NCI-H226 (cell line): Measurements from ENCODE around the gene CHST12.
"Not testable (repeated sequence)": the region's sequence is repeated elsewhere in the genome, so short reads cannot be mapped to it uniquely, and the experiment has no call there.

ENCODE experiments used
- DNase-seq: peaks from one replicate; pipeline ENCODE4 v3.0.0-alpha.2; 2015

Gene CHST12

DNA sequence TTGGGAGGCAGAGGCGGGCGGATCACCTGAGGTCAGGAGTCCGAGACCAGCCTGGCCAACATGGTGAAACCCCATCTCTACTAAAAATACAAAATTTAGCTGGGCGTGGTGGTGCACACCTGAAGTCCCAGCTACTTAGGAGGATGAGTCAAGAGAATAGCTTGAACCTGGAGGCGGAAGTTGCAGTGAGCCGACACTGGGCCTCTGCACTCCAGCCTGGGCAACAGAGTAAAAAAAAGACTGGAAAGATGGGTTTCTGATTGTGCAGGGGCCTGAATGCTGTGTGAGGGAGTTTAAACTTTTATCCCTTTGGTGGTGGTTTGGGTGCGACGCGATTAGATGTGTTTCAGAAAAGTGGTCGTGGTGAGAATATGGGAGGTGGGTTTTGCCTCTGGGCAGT is 1.8 kb downstream of the CHST12 start:
- DNase-seq: no peak

DNA sequence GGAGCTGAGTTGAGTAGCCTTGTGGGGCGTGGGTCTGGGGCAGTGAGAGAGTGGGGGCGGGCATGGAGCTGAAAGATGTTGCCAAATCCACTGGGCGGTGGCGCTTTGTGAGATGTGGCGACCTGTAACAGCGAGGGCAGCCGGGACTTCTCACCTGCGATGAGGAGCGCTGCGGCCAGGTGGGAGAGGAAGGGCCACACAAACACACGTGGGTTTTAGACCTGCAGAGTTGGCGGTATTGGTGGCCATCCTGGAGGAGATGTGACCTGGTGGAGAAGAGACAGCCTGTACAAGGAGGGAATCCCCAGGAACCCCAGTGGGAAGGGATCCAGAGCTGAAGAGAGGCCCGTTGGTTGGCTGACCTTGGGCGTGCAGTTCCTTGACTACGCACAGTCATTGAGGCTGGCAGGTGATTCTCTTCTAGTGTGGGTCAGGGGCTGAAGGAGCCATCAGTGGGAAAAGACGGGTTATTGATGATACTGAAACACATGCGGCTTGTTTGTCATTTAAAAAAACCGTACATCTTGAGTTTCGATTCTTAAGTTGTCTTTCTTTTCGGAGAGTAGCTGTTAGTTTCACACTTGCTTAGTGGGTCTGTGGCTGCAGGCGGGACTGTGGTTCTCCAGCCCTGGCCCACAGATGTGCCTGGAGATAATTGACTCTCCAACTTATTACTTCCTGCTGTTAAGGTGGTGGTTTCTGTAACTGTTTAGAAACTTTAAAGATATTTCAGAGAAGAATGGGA is 2.4 kb downstream of the CHST12 start:
- DNase-seq: no peak

DNA sequence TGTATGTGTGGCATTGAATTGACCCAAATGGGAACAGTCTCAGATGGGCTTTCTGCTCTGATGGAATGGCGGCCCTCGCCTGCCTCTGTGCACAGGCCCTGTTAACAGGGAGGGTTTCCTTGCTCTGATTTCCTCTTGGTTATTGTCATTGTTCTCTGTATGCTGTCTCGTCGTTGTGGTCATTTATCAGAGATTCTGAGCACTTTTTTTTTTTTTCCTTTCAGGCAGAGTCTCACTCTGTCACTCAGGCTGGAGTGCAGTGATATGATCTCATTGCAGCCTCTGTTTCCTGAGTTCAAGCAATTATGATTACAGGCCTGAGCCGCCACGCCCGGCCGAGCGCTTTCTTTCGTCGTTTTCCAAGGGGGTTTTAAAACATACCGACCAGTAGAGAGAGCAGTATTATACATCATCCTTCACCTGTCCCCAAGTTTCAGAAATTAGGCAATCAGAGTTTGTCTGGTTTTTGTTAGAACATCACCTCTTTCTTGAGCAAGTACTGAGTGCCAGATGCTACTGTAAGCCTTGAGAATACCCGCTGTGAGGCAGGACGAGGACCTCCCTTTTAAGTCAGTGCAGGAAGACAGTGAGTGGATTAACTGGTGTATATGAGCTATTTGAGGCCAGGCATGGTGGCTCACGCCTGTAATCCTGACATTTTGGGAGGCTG is 6.5 kb downstream of the CHST12 start:
- DNase-seq: no peak

DNA sequence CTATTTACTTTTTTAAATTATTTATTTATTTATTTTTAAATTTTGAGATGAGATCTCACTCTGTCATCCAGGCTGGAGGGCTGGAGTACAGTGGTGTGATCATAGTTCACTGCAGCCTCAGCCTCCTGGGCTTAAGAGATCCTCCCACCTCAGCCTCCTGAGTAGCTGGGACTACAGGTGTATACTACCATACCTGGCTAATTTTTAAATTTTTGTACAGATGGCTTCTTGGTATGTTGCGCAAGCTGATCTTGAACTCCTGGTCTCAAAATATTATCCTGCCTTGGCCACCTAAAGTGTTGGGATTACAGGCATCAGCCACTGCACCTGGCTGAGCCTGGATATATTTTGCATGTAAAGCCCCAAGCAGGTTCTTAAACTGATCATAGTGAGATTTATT is 7.6 kb downstream of the CHST12 start:
- no peak for DNase-seq

DNA sequence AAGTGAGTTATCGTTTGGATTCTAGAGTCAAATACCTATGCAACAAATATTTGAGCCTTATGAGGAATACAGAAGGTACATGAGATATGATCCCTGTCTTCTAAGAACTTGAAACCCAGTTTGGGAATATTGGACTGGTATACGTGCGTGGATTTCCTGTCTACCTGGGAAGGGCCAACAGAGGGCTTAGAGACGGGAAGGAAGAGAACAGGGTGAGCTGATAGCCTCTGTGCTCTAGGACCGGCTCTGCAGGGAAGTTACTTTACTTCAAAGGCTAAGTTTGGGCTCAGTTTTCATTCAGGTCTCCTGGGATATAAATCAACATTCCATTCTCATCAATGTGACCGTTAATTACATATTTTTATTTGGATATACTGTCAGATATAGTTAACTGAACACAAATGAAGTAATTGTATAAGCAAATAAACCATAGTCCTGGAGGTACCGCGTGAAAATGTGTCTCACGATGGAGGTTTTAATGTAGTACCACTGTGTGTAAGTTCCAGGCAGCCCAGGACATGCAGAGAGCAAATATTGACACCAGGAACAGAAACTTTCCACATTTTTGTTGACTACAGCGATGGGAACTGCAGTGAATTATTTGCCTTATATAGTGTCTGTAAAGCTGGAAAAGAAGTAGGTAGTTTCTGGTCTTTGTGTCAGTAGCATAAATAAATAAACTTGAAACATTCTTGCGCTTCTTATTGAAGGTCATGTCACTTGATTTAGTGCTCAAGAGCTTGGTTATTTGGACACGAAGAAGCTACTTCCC is 8.6 kb downstream of the CHST12 start:
- no peak for DNase-seq

DNA sequence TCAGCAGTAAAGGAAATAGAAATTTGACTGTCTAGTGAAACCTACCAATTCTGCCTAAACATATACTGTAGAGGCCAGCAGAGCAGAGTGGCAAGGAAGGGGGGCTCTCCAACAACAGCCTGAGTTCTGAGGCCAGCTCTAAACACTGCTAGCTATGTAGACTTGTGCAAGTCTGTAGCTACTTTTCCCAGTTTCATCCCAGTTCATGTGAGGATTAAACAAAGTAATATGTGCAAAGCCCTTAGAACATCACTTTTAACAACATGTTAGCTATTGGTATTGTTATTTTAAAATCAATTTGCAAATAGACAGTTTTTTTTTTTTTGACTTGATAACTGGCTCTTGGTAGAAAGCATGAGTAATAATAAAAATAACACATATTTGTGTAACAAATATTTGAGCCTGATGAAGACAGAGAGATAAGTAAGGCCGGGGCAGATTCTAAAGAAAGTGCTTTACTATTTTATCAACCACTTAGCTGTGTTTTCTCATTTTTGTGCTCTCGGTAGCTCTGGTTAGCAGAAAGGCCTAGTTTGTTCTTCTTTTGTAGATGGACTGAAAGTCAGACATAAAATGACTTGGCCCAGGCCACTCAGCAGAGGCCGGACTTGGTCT is 9.3 kb downstream of the CHST12 start:
- DNase-seq: no peak

DNA sequence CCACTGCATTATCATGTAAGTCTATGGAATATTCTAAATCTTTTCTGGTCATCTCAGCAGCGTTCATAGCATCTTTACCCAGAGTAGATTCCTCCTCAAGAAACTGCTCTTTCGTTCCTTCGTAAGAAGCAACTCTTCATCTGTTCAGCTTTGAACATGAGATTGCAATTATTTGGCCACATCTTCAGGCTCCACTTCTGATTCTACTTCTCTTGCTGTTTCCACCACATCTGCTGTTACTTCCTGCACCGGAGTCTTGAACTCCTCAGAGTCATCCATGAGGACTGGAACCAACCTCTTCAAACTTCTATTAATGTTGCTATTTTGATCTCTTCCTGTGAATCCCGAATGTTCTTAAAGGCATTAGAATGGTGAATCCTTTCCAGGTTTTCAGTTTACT is 12.7 kb downstream of the CHST12 start:
- no peak for DNase-seq

DNA sequence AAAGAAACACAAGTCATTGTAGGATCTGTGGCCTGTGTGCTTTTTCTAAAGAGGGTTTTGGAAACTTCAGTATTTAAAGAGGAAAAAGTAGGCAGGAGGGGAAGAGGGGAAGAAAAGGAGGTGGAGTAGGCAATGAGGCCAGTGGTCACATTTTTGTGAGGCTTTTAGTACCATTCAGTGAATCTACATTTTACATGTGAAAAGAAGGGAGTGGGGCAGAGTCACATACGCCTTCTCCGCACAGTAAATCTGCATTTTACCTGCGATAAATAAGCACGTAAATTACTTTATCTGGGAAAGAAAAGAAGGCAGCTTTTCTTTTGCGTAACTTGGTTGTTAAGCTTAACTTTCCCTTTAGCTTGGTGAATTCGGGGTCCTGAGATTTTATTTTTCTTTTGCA is 13.2 kb downstream of the CHST12 start:
- DNase-seq: no peak

DNA sequence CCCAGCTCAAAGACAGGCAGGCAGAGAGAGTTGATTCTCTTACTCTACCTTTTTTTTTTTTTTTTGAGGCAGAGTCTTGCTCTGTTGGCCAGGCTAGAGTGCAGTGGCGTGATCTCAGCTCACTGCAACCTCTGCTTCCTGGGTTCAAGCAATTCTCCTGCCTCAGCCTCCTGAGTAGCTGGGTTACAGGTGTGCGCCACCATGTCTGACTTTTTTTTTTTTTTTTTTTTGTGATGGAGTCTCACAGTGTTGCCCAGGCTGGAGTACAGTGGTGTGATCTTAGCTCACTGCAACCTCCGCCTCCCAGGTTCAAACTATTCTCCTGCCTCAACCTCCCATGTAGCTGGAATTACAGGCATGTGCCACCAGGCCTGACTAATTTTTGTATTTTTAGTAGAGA is 13.8 kb downstream of the CHST12 start:
- DNase-seq: not testable (repeated sequence)

DNA sequence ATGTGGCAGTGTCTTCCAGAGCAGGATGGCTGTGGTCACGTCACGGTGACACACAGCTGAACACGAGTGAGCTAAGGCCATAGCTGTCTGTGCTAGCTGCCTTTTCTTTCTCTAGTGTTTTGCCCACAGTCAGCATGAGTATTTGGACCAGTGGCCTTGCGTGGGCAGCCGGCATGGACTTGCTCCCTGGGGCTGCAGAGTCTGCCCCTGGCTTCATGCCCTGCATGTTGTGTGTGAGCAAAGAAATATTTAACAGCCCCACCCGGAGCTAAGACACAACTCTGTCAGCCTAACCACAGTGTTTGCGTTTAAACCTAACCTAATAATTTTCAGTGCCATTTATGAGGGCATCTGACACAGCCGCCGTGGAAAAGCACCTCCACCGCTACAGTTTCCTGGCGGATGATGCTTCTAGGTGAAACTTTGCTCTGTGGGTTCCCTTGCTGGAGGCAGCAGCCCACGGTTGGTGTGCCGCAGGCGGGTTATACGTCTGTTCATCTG is 14.6 kb downstream of the CHST12 start:
- DNase-seq: peak; percentile 29

DNA sequence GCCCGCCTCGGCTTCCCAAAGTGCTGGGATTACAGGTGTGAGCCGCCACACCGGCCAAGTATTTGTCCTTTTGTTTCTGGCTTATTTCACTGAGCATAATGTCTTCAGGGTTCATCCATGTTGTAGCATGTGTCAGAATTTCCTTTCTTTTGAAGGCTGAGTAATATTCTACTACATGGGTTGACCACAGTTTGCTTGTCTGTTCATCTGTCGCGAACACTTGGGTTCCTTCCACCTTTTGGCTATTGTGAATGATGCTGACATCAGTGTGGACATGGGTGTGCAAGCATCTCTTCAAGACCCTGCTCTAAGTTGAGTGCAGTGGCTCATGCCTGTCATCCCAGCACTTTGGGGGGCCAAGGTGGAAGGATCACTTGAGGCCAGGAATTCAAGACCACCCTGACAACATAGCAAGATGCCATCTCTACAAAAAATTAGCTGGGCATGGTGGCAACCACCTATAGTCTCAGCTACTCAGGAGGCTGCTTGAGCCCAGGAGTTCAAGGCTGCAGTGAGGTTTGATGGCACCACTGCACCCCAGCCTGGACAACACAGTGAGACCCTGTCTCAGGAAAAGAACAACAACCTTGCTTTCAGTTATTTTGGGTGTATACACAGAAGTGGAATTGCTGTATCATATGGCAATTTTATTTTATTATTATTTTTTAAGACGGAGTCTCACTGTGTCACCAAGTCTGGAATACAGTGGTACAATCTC is 17.0 kb downstream of the CHST12 start:
- no peak for DNase-seq

DNA sequence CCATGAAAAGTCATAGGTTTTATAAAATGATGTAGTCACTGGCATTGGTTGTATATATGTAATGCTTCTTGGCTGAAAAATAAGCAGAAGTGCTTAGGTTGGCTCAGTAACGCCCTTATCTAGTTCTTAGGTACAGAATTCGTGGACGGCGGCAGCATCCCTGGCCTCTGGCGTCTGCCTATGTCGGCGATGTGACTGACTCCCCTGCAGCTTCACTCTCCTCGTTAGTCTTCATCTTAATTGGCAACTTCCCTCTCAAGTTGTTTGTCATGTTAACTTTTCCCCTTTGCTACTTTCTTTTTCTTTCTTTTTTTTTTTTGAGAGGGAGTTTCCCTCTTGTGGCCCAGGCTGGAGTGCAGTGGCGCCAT is 18.5 kb downstream of the CHST12 start:
- no peak for DNase-seq

DNA sequence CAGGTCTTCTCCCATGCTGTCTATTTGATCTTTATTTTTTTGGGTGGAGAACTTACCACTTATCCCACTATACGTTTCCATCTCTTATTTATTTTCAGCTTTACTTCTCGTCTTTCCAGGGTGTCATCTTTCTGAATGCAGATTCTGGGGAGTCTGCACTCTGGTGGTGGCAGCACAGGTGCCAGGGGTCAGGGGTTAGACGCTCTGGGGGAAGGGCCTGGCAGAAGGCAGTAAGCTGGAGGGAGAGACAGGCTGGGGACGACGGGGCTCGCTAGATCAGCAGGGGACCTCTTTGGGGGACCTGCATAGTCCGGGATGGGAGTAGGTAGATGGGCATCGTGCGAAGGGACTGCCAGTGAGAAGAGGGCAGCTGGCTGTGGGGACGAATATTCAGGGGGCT is 22.3 kb downstream of the CHST12 start:
- no peak for DNase-seq

DNA sequence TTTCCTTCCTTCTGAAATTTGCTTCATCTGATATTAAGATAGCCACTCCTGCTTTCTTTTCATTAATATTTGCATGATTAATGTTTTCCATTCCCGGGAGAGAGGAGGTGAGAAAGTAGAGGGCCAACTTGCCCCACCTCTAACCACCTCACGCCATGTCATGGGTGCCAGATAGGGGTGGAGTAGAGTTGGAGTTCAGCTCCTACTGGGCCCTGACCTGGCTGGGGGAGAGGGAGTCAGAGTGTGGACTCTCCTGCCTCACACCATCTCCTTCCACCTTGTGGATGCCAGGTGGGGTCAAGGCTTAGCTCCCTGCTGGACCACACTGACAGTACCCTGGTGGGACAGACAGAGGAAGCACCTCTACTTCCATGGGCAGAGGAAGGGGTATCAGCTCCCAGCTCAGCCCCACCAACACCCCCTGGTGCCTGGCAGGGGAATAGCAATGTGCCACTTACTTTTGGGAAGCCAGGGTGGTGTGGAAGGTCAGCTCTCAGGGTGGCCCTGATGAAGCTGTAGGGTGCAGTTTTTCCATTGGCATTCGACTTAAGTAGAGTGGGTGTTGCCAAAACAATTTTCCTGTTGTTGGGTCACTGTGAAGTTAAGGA is 28.0 kb downstream of the CHST12 start:
- DNase-seq: no peak

DNA sequence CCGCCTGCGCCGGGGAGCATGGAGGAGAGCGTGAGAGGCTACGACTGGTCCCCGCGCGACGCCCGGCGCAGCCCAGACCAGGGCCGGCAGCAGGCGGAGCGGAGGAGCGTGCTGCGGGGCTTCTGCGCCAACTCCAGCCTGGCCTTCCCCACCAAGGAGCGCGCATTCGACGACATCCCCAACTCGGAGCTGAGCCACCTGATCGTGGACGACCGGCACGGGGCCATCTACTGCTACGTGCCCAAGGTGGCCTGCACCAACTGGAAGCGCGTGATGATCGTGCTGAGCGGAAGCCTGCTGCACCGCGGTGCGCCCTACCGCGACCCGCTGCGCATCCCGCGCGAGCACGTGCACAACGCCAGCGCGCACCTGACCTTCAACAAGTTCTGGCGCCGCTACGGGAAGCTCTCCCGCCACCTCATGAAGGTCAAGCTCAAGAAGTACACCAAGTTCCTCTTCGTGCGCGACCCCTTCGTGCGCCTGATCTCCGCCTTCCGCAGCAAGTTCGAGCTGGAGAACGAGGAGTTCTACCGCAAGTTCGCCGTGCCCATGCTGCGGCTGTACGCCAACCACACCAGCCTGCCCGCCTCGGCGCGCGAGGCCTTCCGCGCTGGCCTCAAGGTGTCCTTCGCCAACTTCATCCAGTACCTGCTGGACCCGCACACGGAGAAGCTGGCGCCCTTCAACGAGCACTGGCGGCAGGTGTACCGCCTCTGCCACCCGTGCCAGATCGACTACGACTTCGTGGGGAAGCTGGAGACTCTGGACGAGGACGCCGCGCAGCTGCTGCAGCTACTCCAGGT is 29.7 kb downstream of the CHST12 start:
- no peak for DNase-seq

DNA sequence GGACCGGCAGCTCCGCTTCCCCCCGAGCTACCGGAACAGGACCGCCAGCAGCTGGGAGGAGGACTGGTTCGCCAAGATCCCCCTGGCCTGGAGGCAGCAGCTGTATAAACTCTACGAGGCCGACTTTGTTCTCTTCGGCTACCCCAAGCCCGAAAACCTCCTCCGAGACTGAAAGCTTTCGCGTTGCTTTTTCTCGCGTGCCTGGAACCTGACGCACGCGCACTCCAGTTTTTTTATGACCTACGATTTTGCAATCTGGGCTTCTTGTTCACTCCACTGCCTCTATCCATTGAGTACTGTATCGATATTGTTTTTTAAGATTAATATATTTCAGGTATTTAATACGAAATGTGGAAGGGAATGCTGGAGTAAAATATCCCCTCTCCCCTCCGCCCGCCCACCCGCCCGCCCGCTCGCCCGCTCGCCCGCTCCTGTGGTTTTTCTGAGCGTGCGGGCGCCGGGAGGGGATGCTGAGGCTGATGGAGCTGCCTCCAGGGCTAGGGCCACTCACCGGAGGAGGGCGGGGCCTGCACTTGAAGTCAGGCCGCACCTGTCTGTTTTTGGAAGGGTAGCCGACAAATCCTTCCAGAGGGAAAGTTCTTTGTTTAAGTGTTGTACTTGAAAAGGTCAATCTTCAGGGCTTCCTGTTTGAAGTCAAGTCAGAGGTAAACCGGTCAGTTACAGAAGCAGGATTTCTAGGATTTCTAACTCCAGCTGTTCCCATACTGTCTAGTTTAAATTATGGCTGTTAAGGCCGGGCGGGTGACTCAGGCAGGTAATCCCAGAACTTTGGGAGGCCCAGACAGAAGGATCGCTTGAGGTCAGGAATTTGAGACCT is 30.5 kb downstream of the CHST12 start:
- no peak for DNase-seq

DNA sequence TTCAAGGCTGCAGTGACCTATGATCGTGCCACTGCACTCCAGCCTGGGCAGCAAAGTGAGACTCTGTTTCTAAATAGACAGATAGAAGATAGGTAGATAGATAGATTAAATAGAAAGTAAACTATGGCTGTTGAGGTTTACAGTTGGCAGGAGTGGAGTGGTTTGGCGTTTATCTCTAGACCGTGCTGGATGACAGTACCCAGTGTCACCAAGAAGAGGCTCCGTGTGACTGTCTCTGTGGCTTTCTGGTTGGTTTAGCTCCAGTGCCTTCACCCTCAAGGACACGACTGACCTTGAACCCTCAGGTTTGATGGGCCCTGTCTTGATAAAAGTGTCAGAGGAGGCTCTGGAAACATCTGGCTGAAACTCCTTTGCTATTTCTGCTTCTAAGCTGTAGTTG is 31.7 kb downstream of the CHST12 start:
- no peak for DNase-seq

DNA sequence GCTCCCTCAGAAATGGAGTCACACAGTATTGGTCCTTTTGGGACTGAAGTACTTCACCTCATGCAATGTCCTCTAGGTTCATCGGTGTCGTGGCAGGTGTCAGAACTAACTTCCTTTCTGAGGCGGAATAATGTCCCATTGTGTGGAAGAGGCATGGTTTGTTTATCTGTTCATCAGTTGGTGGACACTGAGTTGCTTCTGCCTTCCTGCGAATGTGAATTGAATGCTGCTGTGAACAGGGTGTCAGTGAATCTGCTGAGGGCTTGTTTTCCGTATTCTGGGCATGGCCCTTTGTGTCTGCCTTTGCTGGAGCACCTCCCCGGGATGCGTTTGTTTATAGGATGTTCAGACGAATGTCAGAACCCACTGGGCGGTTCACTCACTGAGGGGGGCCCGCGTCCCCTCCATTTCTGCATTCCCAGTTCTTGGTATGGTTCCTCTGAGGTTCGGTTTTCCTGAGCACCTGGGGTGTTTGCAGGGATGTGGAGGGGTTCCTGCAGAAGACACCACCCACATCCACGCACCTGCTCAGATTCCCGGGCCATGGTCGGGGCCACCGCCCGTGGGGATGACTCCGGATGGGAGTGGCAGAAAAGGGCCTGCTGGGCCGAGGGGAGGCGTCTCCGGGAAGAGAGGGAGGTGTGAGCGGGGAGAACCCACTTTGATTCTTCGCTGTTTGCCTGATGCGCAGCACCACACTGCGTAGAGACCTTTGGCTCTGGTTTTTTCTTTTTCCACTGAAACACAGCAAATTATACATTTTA is 33.1 kb downstream of the CHST12 start:
- DNase-seq: no peak

DNA sequence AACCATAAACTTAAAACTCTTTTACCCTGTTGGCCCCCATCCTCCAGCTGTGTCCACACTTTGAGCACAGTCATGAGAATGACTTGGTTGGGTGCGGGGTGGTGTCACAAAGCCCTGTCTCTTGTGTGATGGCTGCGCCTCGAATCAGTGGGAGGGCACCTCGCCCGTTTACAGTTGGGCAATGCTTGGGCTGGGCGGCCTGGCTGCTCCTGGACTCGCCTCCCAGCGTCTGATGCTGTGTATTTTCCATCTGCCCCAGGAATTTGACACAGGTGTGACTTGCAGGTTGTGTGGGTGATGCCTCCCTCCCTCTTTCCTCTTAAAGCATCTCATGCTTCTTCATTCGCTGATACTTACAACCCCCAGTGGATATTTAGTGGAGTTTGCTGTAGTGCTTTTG is 33.7 kb downstream of the CHST12 start:
- DNase-seq: no peak
